HG02840 (cell line): ENCODE data around the gene SEC16B.

ENCODE experiments used
- ATAC-seq: cut with Tn5 transposase; IDR thresholded peaks from one replicate; pipeline ENCODE4 v1.9.1; 2021; ENCODE audit warnings: mild to moderate bottlenecking, moderate library complexity, moderate number of reproducible peaks; ENCODE audit not compliant: unreplicated experiment, low FRiP score

The SEC16B gene

GRCh38 chr1:177978530-177978929 is 8.7 kb upstream of the SEC16B start:
- ATAC-seq = no peak

DNA sequence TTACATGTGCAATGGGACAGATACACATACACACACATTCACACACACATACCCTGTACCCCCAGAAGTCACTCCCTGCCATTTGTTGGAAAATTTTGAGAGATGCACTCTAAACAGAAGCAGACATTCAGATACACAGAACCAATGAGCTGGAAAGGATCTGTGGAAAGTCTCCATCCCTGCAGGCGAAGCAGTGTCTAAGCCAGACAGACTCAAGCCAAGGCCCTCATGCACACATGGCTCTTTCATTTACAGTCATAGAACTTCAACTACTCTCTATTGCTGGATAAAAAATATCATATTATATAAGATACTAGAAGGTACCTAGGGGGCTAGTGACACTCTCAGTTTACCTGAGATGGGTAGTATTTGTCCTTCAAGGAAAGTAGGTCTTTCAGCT is 7.3 kb upstream of the SEC16B start:
- ATAC-seq = no peak

- ATAC-seq = no peak
These were observed 6.7 kb upstream of the SEC16B start for GRCh38 chr1:177976596-177976995.

- ATAC-seq = no peak
These were observed 6.0 kb upstream of the SEC16B start for GRCh38 chr1:177975588-177976495.

- ATAC-seq = no peak
These were observed 3.7 kb upstream of the SEC16B start for GRCh38 chr1:177973585-177973984.

GRCh38 chr1:177969109-177969508 is 749 bp downstream of the SEC16B start:
- ATAC-seq = no peak

DNA sequence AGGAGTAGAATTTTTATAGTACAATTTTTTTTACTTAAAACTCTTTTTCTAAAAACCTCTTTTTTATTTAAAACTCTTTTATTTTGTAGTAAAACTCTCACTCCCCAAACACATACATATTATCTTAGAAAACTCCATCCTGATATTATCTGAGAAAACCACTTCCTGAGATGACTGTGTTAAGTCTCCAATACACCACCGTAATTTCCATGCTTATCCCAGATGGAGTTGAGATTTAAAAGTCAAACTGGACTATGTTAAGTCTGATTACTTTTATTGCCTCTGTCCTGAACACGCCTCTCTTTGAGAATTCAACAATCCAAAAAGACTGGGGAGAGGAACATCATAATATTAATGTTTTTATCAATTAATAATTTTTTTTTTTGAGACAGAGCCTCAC is 3.7 kb downstream of the SEC16B start:
- ATAC-seq = no peak

GRCh38 chr1:177965293-177965692 is 4.6 kb downstream of the SEC16B start:
- ATAC-seq = no peak

DNA sequence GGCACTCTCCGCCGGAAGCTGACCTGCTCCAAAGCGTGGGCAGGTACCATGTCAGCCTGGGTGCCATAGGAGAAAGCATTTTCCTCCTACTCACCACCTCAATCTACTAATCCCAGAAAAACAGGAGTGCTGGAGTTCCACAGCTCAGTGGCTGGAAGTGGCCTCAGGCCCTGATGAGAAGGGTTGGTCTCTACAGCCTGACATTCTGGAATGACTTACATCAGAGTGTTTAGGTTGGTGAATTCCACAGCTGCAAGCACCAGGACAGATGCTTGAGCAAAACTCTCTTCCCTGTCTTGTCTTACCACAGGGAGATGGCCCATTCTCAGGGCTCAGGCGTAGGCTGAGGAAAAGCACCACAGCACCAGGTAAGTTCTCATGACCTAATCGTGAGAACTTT is 5.5 kb downstream of the SEC16B start:
- no peak for ATAC-seq

DNA sequence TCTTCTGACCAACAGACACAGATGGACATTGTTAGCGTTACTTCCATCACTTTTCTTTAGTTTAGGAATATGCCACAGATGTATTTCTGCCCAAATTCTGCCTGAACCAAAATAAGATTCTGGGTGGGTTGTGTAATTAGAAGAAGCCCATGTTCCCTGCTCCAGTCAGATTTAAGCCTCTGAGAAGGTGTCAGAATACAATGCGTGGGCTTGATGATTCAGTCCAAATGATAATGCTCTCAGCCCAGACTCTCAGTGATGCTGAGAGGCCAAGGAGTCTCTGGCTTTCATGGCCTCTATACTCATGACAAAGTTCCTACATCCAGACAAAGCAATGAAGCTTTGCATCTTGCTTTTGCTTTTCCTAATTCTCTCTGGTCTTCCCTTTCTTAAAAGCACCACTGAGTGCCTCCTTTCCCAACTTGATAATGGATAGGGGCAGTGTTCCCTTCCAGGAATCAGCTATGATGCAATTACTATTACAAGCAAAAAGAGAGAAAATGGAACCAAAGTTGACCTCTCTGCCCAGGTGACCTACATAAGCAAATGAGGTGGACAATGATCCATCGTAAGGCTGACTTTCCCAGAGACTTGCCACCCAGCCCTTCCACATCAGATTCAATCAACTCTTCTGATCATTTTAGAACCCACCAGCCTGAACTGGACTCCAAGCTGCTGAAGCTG is 8.8 kb downstream of the SEC16B start:
- ATAC-seq = no peak

GRCh38 chr1:177959811-177960515 is 9.9 kb downstream of the SEC16B start:
- ATAC-seq = no peak

DNA sequence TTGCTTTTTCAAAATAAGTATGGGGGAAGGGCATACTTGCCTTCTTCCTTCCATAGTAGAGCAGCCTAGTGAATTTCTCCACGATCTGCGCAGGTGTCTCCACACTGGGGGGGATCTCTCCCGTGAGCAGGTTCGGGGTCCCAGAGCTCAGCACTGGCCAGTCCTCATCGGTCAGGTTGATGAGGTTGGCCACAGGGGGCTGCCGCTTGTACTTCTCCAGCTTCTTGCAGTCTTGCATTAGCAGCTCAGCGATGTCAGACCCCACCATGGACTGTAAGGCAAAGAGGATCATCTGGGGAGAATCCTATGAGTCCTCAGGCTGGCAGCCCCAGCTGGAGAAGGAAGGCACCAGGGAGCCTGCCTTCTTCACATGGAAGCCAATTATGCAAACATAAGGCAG is 11.8 kb downstream of the SEC16B start:
- no peak for ATAC-seq

DNA sequence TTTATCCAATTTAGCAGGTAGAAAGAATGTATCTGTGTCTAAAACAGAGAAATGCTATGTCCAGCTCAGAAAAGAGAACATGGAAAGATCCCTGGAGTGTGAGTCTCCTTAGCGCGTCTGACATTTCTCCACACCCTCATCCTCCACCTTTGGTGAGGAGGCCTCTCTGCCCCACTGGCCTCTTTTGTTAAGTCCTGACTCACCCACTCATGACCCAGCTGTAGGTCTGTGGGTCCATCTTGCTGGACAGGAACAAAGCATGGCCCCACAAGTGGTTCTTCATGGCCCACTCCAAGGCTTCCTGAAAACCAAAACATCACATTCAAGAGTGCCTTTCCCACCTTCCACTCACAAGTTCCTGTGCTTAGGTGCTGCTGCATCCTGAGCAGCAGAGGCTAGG is 15.8 kb downstream of the SEC16B start:
- no peak for ATAC-seq

GRCh38 chr1:177953549-177953948 is 16.3 kb downstream of the SEC16B start:
- ATAC-seq = no peak

GRCh38 chr1:177952691-177953090 is 17.2 kb downstream of the SEC16B start:
- ATAC-seq = no peak

GRCh38 chr1:177952249-177952648 is 17.6 kb downstream of the SEC16B start:
- no peak for ATAC-seq

GRCh38 chr1:177950506-177950905 is 19.4 kb downstream of the SEC16B start:
- no peak for ATAC-seq

DNA sequence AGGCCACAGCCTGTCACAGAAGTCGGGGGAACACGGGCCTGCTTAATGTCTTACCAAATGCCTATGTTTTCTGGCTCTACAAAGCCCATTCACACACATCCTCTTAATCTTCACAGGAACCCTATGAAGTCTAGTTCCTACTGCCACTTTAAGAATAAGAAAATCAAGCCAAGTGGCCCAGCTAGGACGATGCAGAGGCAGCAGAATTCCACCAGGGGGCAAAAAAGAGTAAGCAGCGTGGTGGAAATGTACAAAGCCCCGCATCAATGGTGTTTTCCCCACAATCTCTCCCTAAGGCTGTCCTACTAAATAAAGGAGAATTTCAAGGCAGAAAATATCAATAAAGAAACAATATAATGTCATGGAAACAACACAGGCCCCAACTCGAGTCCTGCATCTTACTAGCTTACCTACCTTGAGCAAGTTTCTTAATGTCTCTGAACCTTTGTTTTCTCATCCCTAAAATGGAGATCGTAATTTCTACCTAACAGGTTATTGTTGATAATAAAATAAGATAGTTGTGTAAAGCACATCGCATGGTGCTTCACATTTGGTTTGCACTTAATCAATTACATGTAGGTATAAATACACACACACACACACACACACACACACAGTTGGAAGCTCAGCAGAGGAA is 21.4 kb downstream of the SEC16B start:
- ATAC-seq = no peak

GRCh38 chr1:177947623-177948022 is 22.2 kb downstream of the SEC16B start:
- ATAC-seq = no peak

- peak; percentile 54 for ATAC-seq
These were observed 23.8 kb downstream of the SEC16B start for GRCh38 chr1:177945943-177946650.
